AG09319 (cell line): ENCODE data around the gene NOL11.

Experiments
- DNase-seq: peaks from one replicate; pipeline ENCODE4 v3.0.0-alpha.2; 2010; ENCODE audit warnings: low read depth; ENCODE audit errors: extremely low read depth
- CTCF ChIP-seq: IDR thresholded peaks from 2 replicates; pipeline ENCODE4 v1.5.1; 2011; ENCODE audit warnings: low read depth, mild to moderate bottlenecking, inconsistent platforms, low read length, moderate library complexity

The NOL11 gene

DNA sequence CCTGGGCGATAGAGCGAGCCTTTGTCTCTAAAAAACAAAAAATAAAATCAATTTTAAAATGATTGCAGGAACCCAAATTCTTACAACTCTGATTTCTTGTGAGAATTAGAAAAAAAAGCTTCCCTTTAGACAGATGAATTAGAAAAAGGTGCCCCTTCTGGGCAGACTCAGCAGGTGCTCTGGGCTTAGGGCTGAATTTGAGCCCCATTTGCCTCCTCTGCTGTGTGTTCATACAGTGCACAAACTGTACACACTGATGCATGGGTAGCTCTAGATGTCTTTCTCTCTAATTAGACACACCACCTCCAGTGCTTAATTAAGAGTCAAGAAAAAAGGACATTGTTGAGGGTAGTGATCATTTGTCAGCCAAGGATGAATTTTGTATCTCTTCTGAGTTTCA is 38.5 kb upstream of the NOL11 start:
- TF ChIP-seq CTCF = no peak
- DNase-seq = no peak

DNA sequence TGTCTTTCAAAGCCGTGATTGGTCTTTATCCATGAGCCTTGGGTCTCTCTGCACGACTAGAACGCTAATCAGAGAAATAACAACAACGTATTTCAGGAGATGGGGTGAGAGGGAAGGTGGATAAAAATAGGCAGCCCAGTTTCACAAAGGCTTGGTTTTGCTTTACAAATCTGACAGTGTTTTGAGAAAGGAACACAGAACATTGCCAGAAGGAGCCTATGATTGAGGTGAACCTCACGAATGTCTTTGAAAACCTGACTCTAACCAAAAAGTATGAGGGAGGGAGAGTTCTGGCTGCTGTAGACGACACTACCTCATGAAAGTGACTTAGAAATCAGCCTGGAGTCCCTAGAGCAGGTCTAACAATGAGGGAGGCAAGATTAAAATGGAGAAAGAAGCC is 38.0 kb upstream of the NOL11 start:
- TF ChIP-seq CTCF = no peak
- no peak for DNase-seq

DNA sequence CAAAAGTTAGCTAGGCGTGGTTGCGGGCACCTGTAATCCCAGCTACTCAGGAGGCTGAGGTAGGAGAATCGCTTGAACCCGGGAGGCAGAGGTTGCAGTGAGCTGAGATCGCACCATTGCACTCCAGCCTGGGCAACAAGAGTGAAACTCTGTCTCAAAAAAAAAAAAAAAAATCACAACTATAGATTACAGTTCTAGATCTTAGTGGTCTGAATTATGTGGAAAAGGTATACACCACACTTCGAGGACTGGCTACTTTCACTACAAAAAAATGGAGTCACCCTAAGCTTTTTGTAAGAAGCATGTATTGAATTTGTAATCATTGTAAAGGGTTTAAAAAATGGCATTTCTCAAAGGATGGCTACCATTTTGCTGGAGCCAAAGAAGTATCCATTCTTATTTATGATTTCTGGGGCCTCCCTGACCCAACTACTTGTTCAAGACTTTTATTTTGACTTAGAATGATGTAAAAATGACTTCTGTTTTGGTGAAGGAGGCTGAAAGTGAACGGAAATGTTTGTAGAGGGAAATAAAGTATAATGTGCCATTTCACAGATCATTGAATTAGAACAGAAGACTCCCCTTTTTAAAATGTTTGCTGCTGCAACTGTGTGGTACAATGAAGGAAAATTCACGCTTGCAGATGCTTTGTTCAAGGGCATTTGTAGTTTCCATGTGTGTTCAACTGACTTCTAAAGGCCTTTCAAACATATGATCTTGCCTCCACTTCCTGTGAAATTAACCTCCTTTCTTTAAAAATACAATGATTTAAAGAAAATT is 37.1 kb upstream of the NOL11 start:
- no peak for TF ChIP-seq CTCF
- no peak for DNase-seq

DNA sequence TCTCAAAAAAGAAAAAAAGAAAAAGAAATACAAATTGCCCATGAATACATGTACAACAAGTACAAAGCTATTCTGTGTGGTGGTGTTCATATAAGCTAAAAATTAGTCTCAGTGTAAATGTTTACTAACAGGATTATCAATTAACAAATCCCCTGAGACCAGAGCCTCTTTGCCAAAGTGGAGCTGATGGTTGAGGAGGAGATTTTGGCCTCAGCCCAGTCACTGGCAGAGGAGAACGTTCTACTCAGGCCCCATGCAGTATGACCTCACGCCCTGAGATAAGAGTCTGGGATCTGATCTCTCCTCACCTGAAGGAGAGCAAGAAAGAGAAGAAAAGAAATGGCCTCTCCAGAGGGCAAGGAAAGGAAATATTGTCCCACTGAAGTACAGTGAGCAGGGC is 35.5 kb upstream of the NOL11 start:
- no peak for TF ChIP-seq CTCF
- DNase-seq = no peak

GRCh38 chr17:67685351-67685750 is 32.4 kb upstream of the NOL11 start:
- no peak for DNase-seq
- TF ChIP-seq CTCF = no peak

GRCh38 chr17:67686241-67686640 is 31.5 kb upstream of the NOL11 start:
- DNase-seq = no peak
- TF ChIP-seq CTCF = no peak

DNA sequence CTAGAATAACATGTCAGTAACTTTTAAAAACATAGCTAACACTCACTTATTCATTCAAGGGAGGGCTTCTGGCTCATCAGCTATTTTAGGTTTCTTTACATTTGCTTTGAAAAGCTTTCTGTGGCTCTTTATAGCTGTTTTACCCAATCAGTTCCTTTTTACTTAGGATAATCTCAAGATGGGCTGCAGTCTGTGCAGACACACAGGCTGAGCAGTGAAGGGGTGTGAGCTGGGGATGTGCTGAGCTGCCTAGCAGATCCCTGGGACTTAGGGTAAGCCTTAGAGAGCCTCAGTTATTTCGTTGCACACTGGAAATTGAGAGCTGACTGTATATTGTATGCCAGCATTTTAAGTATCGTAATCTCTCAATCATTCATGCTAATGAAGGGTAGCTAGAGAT is 30.2 kb upstream of the NOL11 start:
- no peak for DNase-seq
- no peak for TF ChIP-seq CTCF
